GM06990 (cell line): ENCODE results near the gene TUBA3E.
"Not testable (repeated sequence)": the region's sequence is repeated elsewhere in the genome, so short reads cannot be mapped to it uniquely, and the experiment has no call there.

Experiments used
- DNase-seq: peaks from one replicate; pipeline ENCODE4 v3.0.0-alpha.2; 2011; ENCODE audit not compliant: insufficient read length; ENCODE audit errors: extremely low read depth
- H3K27me3 ChIP-seq: replicated peaks from 2 replicates; pipeline ENCODE4 v1.6.0; 2011; ENCODE audit warnings: low read length; ENCODE audit not compliant: control insufficient read depth, insufficient read depth
- H3K36me3 ChIP-seq: 2 replicates; pipeline ENCODE4 v1.5.1; 2011; ENCODE audit warnings: low read length; ENCODE audit not compliant: control insufficient read depth, insufficient read depth
- H3K4me3 ChIP-seq: replicated peaks from 2 replicates; pipeline ENCODE4 v1.5.1; 2011; ENCODE audit warnings: low read depth, mild to moderate bottlenecking, control low read depth, low read length
- CTCF ChIP-seq: IDR thresholded peaks from 2 replicates; pipeline ENCODE4 v1.5.1; 2011; ENCODE audit warnings: low read length, control low read depth, mild to moderate bottlenecking, inconsistent platforms; ENCODE audit not compliant: insufficient read depth, poor library complexity, severe bottlenecking

TUBA3E gene

DNA sequence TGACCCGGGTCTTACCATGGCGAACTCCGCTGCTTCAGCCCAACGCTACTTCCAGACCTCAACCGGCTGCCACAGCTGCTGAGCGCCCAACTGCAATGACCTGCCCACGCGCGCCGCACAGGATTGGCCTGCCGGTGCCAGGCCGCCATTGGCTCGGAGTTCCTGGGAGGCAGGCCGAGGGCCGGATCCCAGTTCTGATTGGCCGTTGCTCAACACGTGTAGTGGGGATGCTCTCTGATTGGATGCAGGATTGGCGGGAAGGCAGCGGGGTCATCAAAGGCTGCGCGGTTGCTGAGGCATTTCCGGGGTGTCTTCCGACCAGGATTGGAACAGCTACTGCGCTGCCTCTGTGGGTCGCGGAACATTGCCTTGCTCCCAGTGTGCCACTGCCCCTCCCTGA is at the start of gene TUBA3E:
Gene TUBA3E, minus strand, starts transcription at position 97 of the 400 bp plus-strand sequence. Its CDS starts 79 bp downstream, at position 18.
- no peaks in the 10 kb centered on the region for H3K36me3 ChIP-seq
- no peak within 1 kb of the TSS for H3K4me3 ChIP-seq
- no peak for TF ChIP-seq CTCF
- no peak for DNase-seq
- H3K27me3 ChIP-seq, result no peaks in the 10 kb centered on the region

GRCh38 chr2:130246430-130246829 is 48.2 kb upstream of the TUBA3E start:
- no peak for TF ChIP-seq CTCF
- no peaks in the 10 kb centered on the region for H3K36me3 ChIP-seq
- no peak for DNase-seq
- no peaks in the 10 kb centered on the region for H3K27me3 ChIP-seq
- H3K4me3 ChIP-seq, result no peak overlapping the region

DNA sequence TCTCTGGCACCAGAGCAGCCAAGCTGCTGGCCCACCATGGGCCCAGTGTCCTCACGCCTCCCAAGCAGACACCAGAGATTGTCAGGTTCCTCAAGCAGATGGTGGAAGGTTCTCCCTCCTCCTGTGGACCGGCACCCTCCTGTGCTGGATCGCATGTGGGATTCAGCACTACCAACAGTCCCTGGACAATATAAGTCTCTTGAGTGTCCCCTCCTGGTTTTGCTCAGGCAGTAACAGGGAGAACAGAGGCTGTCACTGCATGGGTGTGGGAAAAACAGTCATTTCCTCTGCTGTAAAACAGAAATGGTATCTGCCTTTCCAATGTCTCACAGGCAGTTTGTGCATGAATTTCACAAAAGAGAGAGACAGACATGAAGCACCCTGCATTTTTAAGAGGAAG is 47.7 kb upstream of the TUBA3E start:
- Histone ChIP-seq H3K4me3 (no peak overlapping the region), H3K27me3 (no peaks in the 10 kb centered on the region), H3K36me3 (no peaks in the 10 kb centered on the region)
- TF ChIP-seq CTCF, result no peak
- no peak for DNase-seq

DNA sequence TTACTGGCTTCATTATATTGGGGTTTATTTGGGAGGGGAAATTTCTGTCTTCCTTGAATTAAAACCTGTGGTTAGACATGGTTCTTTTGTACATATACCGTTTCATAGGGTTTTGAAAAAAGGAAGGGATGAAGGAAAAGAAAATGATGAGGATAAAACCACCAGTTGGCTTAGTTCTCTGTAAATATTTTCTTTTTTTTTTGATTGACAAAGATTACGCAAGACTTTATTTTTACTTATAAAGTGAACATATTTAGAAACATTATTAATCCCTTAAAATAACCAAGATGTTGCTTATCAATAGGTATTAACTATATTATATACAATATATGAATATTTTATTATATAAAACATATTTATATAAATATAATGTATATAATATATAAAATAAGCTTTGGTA is 45.1 kb upstream of the TUBA3E start:
- H3K36me3 ChIP-seq, result no peaks in the 10 kb centered on the region
- no peak for TF ChIP-seq CTCF
- no peaks in the 10 kb centered on the region for H3K27me3 ChIP-seq
- no peak overlapping the region for H3K4me3 ChIP-seq
- DNase-seq, result no peak

DNA sequence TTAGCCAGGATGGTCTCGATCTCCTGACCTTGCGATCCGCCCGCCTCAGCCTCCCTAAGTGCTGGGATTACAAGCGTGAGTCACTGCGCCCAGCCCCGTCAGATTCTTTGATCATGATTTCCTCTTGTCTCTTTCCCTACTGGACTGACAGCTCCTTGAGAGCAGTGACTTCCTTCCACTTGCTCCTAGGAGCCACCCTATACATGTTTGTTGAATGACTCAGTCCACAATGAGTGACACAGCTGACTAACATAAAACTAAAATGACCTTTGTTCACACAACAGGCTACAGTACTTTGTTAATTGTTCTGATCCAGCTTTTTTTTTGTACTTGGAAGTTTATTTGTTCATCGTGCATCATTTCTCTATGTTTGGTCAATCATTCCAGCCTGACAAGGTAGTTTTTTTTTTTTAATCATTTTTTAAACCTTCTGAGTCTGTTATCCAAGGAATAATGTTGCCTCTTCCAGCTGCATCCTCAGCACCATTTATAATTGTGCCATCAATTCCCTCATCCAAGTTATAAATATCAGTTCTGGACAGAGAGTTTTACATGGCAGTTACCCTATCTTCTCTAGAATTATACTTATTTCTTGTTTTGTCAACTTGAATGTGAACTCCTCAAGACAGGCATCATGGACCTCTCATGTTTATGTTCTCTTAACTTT is 42.9 kb upstream of the TUBA3E start:
- DNase-seq, result no peak
- H3K27me3 ChIP-seq, result no peaks in the 10 kb centered on the region
- no peak for TF ChIP-seq CTCF
- H3K36me3 ChIP-seq, result no peaks in the 10 kb centered on the region
- no peak overlapping the region for H3K4me3 ChIP-seq

- not testable (repeated sequence) for DNase-seq, H3K4me3 ChIP-seq, H3K36me3 ChIP-seq, H3K27me3 ChIP-seq
Measured at GRCh38 chr2:130239581-130239980, 41.3 kb upstream of the TUBA3E start.

- H3K4me3 ChIP-seq, H3K36me3 ChIP-seq, DNase-seq, H3K27me3 ChIP-seq: not testable (repeated sequence)
Measured at GRCh38 chr2:130233066-130233465, 34.8 kb upstream of the TUBA3E start.
